Spleen (tissue), 11 donors: ENCODE measurements around the gene NFIC. TPM values are rescaled to one million over a fixed set of nuclear protein-coding genes. Genes with fewer than 3 reads are reported as not detected.

ENCODE experiments used
- DNase-seq: peaks from one replicate; pipeline ENCODE4 v3.0.0-alpha.2; 2020
- H3K27ac ChIP-seq, 8 donors: fragments of 200-600 bp; sonication (generic) in 7 of 8; 1 replicate in 4 of 8; 2 replicates in 4 of 8; pipeline versions ENCODE4 v1.5.0 to v1.8.0; 2016 to 2021; ENCODE audit warnings: inconsistent platforms in 4 of 8, mild to moderate bottlenecking in 4 of 8, moderate library complexity in 1 of 8
- H3K27me3 ChIP-seq, 7 donors: fragments of 200-600 bp; sonication (generic) in 6 of 7; replicated peaks in 1 of 7; 1 replicate in 4 of 7; 2 replicates in 3 of 7; pipeline versions ENCODE4 v1.5.0 to v1.8.0; 2016 to 2021; ENCODE audit warnings: inconsistent platforms in 3 of 7, mild to moderate bottlenecking in 1 of 7
- H3K36me3 ChIP-seq, 6 donors: fragments of 200-600 bp; sonication (generic) in 5 of 6; 1 replicate in 4 of 6; 2 replicates in 2 of 6; pipeline versions ENCODE4 v1.5.0 to v1.8.0; 2016 to 2021; ENCODE audit warnings: inconsistent platforms in 2 of 6
- H3K4me1 ChIP-seq, 6 donors: fragments of 200-600 bp; sonication (generic) in 5 of 6; 1 replicate in 3 of 6; 2 replicates in 3 of 6; pipeline versions ENCODE4 v1.5.0 to v1.8.0; 2016 to 2021; ENCODE audit warnings: inconsistent platforms in 3 of 6
- H3K4me3 ChIP-seq, 8 donors: fragments of 200-600 bp; sonication (generic) in 7 of 8; 1 replicate in 4 of 8; 2 replicates in 4 of 8; pipeline versions ENCODE4 v1.5.0 to v1.8.0; 2016 to 2021; ENCODE audit warnings: inconsistent platforms in 4 of 8, mild to moderate bottlenecking in 4 of 8, moderate library complexity in 2 of 8
- H3K9me3 ChIP-seq, 8 donors: fragments of 200-600 bp; sonication (generic) in 7 of 8; 1 replicate in 4 of 8; 2 replicates in 4 of 8; pipeline versions ENCODE4 v1.5.0 to v1.8.0; 2016 to 2021; ENCODE audit warnings: inconsistent platforms in 4 of 8
- CTCF ChIP-seq, 11 experiments: fragments of 200-600 bp in 7 of 11; fragments of 450-650 bp in 4 of 11; sonication (generic) in 4 of 11; IDR thresholded peaks in 8 of 11; conservative IDR thresholded peaks in 3 of 11; 1 replicate in 7 of 11; 2 replicates in 4 of 11; pipeline versions ENCODE4 v1.4.0 to v1.8.0; 2016 to 2021; ENCODE audit warnings: antibody characterized with exemption in 11 of 11, inconsistent platforms in 4 of 11, mild to moderate bottlenecking in 1 of 11
- POLR2A ChIP-seq, 3 donors: fragments of 450-650 bp; IDR thresholded peaks; one replicate each; pipeline ENCODE4 v1.5.1; 2017; ENCODE audit warnings: antibody characterized with exemption in 3 of 3, mild to moderate bottlenecking in 1 of 3
- POLR2AphosphoS5 ChIP-seq, 3 donors: sonication (generic); formaldehyde crosslinking; IDR thresholded peaks; one replicate each; pipeline ENCODE4 v1.5.1; 2017; ENCODE audit warnings: antibody characterized with exemption in 3 of 3
- WGBS, 5 donors: extraction: QIAGEN DNeasy Blood & Tissue Kit in 3 of 5; methylation state at CpG; one replicate each; pipeline versions ENCODE4 v1.1.5 to v1.1.7; 2013 to 2018; 5-methylcytosine and 5-hydroxymethylcytosine counted together
- intact Hi-C: fragments of 100-400 bp; cut with DNase I; formaldehyde crosslinking; loops from one replicate; pipeline ENCODE4 v1.15.0; 2023; ENCODE audit warnings: low total_unique reads
- polyA plus RNA-seq, 3 donors: library from polyadenylated mRNA; stranded (reverse); fragments of 200-250 nt; gene quantifications; one replicate each; pipeline ENCODE4 v1.2.1, GENCODE V29; 2013
- total RNA-seq, 7 donors: library from RNA; depleted of rRNA in 3 of 7; stranded (reverse); fragments of >200 nt in 3 of 7; fragmentation: NEBNext Ultra II Directional in 4 of 7; extraction: Animal tissue kit (Norgen Biotek cat#: 25700) in 4 of 7; gene quantifications; one replicate each; pipeline versions ENCODE4 v1.1.0 to v1.2.1, GENCODE V29; 2016 to 2021
- donor health status: healthy with polysubstance abuse.
- donor health status: DM: no; HTN: no; CAD: no; lungs with moderate emphysema.
- donor health status: DM: no; HTN: no; CAD: no.
- donor health status: Bipolar disorder and iron deficiency.
- donor health status: healthy.
- donor health status: DM: no; HTN: no; CAD: no.
- donor health status: DM: yes; HTN: yes; CAD: no.

The NFIC gene
- total and polyA plus RNA-seq, 10 donors, result 4.1 to 125 (median 74.4) TPM

GRCh38 chr19:3440082-3440481 is 73.7 kb downstream of the NFIC start:
- WGBS, 5 donors, result 55 to 78% (median 73%) methylated on average over 12 to 13 of the region's 13 CpGs
- Histone ChIP-seq H3K27me3 (no peaks in the 10 kb centered on the region), H3K9me3 (no peaks in the 10 kb centered on the region), H3K36me3 (peaks cover 0 to 84% (median 7%) of the 10 kb centered on the region in 6 donors), H3K4me3 (no peak overlapping the region), H3K4me1 (peaks cover 13 to 60% (median 37%) of the 10 kb centered on the region in 6 donors), H3K27ac (no peak overlapping the region)
- no peak for DNase-seq
- intact Hi-C loops, result no loop called here
- peak in 1 of 3 donors; percentile 7 for TF ChIP-seq POLR2AphosphoS5 (IDR thresholded peaks at IDR 0.05)
- peak in 8 of 11 experiments; percentile 29 to 66 (median 52) for TF ChIP-seq CTCF (IDR thresholded peaks at IDR 0.05 in 8 of 11, conservative IDR thresholded peaks at IDR 0.05 in 3 of 11)
- no peak for TF ChIP-seq POLR2A (IDR thresholded peaks at IDR 0.05)

GRCh38 chr19:3441089-3441985 is 75.0 kb downstream of the NFIC start:
- intact Hi-C loops, result no loop called here
- H3K4me1 ChIP-seq, result peaks cover 10 to 64% (median 38%) of the 10 kb centered on the region in 6 donors
- 79 to 88% (median 83%) methylated on average over 24 to 25 of the region's 25 CpGs for WGBS, 5 donors
- no peak overlapping the region for H3K4me3 ChIP-seq
- TF ChIP-seq POLR2A (IDR thresholded peaks at IDR 0.05) (no peak), CTCF (IDR thresholded peaks at IDR 0.05 in 8 of 11, conservative IDR thresholded peaks at IDR 0.05 in 3 of 11) (no peak), POLR2AphosphoS5 (IDR thresholded peaks at IDR 0.05) (no peak)
- no peak for DNase-seq
- peak overlapping the region in 5 of 8 donors; percentile 15 to 78 (median 27) for H3K27ac ChIP-seq
- H3K36me3 ChIP-seq, result peaks cover 0 to 86% (median 10%) of the 10 kb centered on the region in 6 donors
- no peaks in the 10 kb centered on the region for H3K27me3 ChIP-seq
- H3K9me3 ChIP-seq, result no peaks in the 10 kb centered on the region

GRCh38 chr19:3441986-3442329 is 75.6 kb downstream of the NFIC start:
- Histone ChIP-seq H3K27me3 (no peaks in the 10 kb centered on the region), H3K36me3 (peaks cover 0 to 86% (median 10%) of the 10 kb centered on the region in 6 donors), H3K4me1 (peaks cover 10 to 64% (median 38%) of the 10 kb centered on the region in 6 donors), H3K9me3 (no peaks in the 10 kb centered on the region), H3K4me3 (no peak overlapping the region), H3K27ac (peak overlapping the region in 5 of 8 donors; percentile 15 to 78 (median 27))
- intact Hi-C loops, result no loop called here
- 80 to 86% (median 82%) methylated on average over 10 to 14 of the region's 14 CpGs for WGBS, 5 donors
- TF ChIP-seq POLR2A (IDR thresholded peaks at IDR 0.05) (no peak), CTCF (IDR thresholded peaks at IDR 0.05 in 8 of 11, conservative IDR thresholded peaks at IDR 0.05 in 3 of 11) (no peak), POLR2AphosphoS5 (IDR thresholded peaks at IDR 0.05) (peak in 1 of 3 donors; percentile 35)
- no peak for DNase-seq

- WGBS, 5 donors, result 82 to 96% (median 95%) methylated on average over 13 to 15 of the region's 15 CpGs
- H3K27ac ChIP-seq, result peak overlapping the region in 4 of 8 donors; percentile 22 to 78 (median 50)
Observed at GRCh38 chr19:3442487-3443071, 76.2 kb downstream of the NFIC start.

More at GRCh38 chr19:3442487-3443071, 76.2 kb downstream of the NFIC start:
- no peaks in the 10 kb centered on the region for H3K27me3 ChIP-seq
- H3K36me3 ChIP-seq, result peaks cover 0 to 86% (median 9%) of the 10 kb centered on the region in 6 donors
- no peak overlapping the region for H3K4me3 ChIP-seq
- intact Hi-C loops, result no loop called here
- DNase-seq, result no peak
- TF ChIP-seq POLR2AphosphoS5 (IDR thresholded peaks at IDR 0.05) (peak in 1 of 3 donors; percentile 19), POLR2A (IDR thresholded peaks at IDR 0.05) (no peak), CTCF (IDR thresholded peaks at IDR 0.05 in 8 of 11, conservative IDR thresholded peaks at IDR 0.05 in 3 of 11) (no peak)
- H3K9me3 ChIP-seq, result no peaks in the 10 kb centered on the region
- peaks cover 10 to 64% (median 38%) of the 10 kb centered on the region in 6 donors for H3K4me1 ChIP-seq
